ENCODE measurements around the gene COL9A1.
"Not testable (repeated sequence)": the region's sequence is repeated elsewhere in the genome, so short reads cannot be mapped to it uniquely, and the experiment has no call there.

Gene COL9A1

GRCh38 chr6:70303034-70303525, at the start of gene COL9A1:
Gene COL9A1, minus strand, starts transcription at chr6:70303084. Its CDS starts 160 bp downstream, at chr6:70302924.
- DNase-seq (ENCODE audit: low read depth in 2 of 2) = no peak

GRCh38 chr6:70351461-70351860, 48.6 kb upstream of the COL9A1 start:
- no peak for DNase-seq (ENCODE audit: low read depth in 2 of 2)

- DNase-seq (ENCODE audit: low read depth in 2 of 2) = no peak
These were observed 42.7 kb upstream of the COL9A1 start for GRCh38 chr6:70345619-70346018.

- DNase-seq (ENCODE audit: low read depth in 2 of 2) = no peak
These were observed 40.4 kb upstream of the COL9A1 start for GRCh38 chr6:70343313-70343712.

- DNase-seq (ENCODE audit: low read depth in 2 of 2) = not testable (repeated sequence)
These were observed 36.9 kb upstream of the COL9A1 start for GRCh38 chr6:70339810-70340209.

- DNase-seq (ENCODE audit: low read depth in 2 of 2) = no peak
These were observed 35.9 kb upstream of the COL9A1 start for GRCh38 chr6:70338775-70339174.

- no peak for DNase-seq (ENCODE audit: low read depth in 2 of 2)
These were observed 34.8 kb upstream of the COL9A1 start for GRCh38 chr6:70337743-70338105.

- DNase-seq (ENCODE audit: low read depth in 2 of 2) = no peak
These were observed 34.3 kb upstream of the COL9A1 start for GRCh38 chr6:70336996-70337742.

- no peak for DNase-seq (ENCODE audit: low read depth in 2 of 2)
These were observed 24.2 kb upstream of the COL9A1 start for GRCh38 chr6:70327036-70327435.

- DNase-seq (ENCODE audit: low read depth in 2 of 2) = no peak
These were observed 22.1 kb upstream of the COL9A1 start for GRCh38 chr6:70325009-70325408.

- DNase-seq (ENCODE audit: low read depth in 2 of 2) = not testable (repeated sequence)
These were observed 14.9 kb upstream of the COL9A1 start for GRCh38 chr6:70317799-70318198.

- DNase-seq (ENCODE audit: low read depth in 2 of 2) = no peak
These were observed 12.3 kb upstream of the COL9A1 start for GRCh38 chr6:70315079-70315751.

GRCh38 chr6:70314296-70314695, 11.4 kb upstream of the COL9A1 start:
- DNase-seq (ENCODE audit: low read depth in 2 of 2) = no peak

GRCh38 chr6:70312165-70312745, 9.4 kb upstream of the COL9A1 start:
- no peak for DNase-seq (ENCODE audit: low read depth in 2 of 2)

GRCh38 chr6:70310063-70310694, 7.3 kb upstream of the COL9A1 start:
- no peak for DNase-seq (ENCODE audit: low read depth in 2 of 2)

- no peak for DNase-seq (ENCODE audit: low read depth in 2 of 2)
These were observed 6.4 kb upstream of the COL9A1 start for GRCh38 chr6:70309243-70309642.

GRCh38 chr6:70308142-70308541, 5.3 kb upstream of the COL9A1 start:
- DNase-seq (ENCODE audit: low read depth in 2 of 2) = not testable (repeated sequence)

- DNase-seq (ENCODE audit: low read depth in 2 of 2) = no peak
These were observed 4.1 kb upstream of the COL9A1 start for GRCh38 chr6:70307008-70307407.

GRCh38 chr6:70304616-70305015, 1.7 kb upstream of the COL9A1 start:
- no peak for DNase-seq (ENCODE audit: low read depth in 2 of 2)

GRCh38 chr6:70299456-70299855, 3.4 kb downstream of the COL9A1 start:
- DNase-seq (ENCODE audit: low read depth in 2 of 2) = no peak

- no peak for DNase-seq (ENCODE audit: low read depth in 2 of 2)
These were observed 4.8 kb downstream of the COL9A1 start for GRCh38 chr6:70298068-70298467.

- no peak for DNase-seq (ENCODE audit: low read depth in 2 of 2)
These were observed 10.7 kb downstream of the COL9A1 start for GRCh38 chr6:70292193-70292592.
